Fibroblast of mammary gland (primary cell): Measurements from ENCODE around the gene RPIA.

Source experiments
- DNase-seq: peaks from one replicate; pipeline ENCODE4 v3.0.0-alpha.2; 2010; ENCODE audit warnings: low read depth
- H3K4me3 ChIP-seq: 2 replicates; pipeline ENCODE4 v1.5.1; 2011; ENCODE audit warnings: low read depth, mild to moderate bottlenecking, low read length, moderate library complexity; ENCODE audit not compliant: control insufficient read depth
- TF ChIP-seq, protein P1 (sequence below): conservative IDR thresholded peaks from 2 replicates; pipeline ENCODE4 v1.5.1; 2011; ENCODE audit warnings: low read depth, low read length, inconsistent platforms; ENCODE audit not compliant: control insufficient read depth, insufficient read depth

The RPIA gene

DNA sequence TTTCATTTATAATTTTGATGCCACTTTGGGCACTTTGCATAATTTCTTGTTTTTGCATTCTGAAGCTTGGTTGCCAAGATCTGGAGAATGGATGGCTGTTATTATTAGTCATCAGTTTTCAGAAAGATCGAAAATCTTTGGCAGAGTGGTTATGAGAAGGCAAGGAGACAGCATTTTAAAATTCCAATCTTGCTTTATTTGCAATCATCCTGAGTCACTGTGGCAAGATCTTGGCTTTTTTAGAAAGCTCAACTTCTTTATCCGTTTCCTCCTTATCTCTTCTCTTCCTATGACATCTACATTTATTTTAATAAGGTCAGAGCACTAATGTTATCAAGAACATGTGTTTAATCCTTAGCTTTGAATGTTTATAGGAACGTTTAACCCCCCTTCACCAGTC, 33.1 kb upstream of the RPIA start:
- TF ChIP-seq, protein P1, sequence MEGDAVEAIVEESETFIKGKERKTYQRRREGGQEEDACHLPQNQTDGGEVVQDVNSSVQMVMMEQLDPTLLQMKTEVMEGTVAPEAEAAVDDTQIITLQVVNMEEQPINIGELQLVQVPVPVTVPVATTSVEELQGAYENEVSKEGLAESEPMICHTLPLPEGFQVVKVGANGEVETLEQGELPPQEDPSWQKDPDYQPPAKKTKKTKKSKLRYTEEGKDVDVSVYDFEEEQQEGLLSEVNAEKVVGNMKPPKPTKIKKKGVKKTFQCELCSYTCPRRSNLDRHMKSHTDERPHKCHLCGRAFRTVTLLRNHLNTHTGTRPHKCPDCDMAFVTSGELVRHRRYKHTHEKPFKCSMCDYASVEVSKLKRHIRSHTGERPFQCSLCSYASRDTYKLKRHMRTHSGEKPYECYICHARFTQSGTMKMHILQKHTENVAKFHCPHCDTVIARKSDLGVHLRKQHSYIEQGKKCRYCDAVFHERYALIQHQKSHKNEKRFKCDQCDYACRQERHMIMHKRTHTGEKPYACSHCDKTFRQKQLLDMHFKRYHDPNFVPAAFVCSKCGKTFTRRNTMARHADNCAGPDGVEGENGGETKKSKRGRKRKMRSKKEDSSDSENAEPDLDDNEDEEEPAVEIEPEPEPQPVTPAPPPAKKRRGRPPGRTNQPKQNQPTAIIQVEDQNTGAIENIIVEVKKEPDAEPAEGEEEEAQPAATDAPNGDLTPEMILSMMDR: no peak
- H3K4me3 ChIP-seq: no peak overlapping the region
- peak; percentile 75 for DNase-seq

DNA sequence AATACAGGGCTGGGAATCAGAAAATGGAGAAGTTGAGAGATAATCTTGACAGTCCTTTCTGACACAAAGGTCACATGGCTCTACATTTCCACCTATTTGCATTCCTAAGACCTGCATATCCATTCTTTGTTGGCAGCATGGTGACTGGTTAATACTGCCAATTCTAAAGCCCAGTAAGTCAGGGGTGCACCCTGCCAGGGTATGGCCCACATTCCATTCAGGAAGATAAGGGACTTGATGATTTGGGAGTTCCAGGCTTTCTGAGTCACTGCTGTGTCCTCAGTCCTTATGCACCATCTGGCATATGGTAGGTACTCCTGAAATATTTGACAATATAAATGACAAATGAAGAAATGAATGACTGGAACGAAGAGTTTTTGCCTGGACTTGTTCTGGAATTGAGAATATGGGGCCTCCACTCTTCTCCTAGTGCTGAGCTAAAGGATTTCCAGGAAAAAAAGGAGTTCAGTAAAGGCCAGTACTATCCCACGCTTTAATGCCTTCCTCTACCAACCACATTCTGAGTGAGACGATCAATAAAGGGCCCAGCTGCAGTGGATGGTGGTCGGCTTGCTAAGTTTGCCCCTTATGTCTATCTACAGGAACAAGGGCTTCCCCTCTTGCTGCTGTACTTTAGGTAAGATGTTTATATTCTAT, 32.5 kb upstream of the RPIA start:
- DNase-seq: peak; percentile 7
- no peak overlapping the region for H3K4me3 ChIP-seq

DNA sequence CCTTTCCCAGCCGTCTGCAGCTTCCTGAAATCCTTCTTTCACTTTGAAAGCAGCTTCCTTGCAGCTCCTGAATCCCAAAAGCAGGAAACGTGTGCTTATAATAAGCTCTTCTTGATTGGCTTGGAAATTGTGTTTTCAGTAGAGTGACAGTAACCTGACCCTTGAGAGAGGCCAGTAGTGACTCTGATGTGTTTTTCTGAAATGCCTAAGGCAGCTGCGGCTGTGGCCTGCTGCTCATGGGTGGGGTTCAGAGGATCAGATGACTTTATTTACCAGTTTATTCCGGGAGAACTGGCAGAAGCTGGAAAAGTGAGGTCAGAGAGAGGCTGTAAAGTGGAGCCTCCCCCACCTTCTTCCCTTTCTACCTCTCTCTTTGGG, 31.9 kb upstream of the RPIA start:
- peak; percentile 68 for DNase-seq
- TF ChIP-seq, protein P1: no peak
- H3K4me3 ChIP-seq: no peak overlapping the region

More for the DNA sequence above, 32.5 kb upstream of the RPIA start:
- TF ChIP-seq, protein P1: no peak

DNA sequence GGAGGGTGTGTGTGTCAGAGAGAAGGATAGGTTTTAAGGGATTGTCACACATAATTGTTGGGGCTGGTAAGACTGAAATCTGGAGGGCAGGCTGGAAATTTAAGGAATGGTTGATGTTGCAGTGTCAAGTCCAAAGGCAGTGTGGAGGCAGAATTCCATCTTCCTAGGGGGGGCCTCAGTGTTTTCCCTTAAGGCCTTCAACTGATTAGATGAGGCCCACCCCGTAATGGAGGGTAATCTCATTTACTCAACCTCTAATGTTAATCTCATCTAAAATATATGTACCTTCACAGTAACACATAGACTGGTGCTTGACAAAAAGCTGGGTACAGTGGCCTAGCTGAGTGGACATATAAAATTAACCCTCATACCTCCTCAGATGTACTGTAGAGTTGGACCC, 30.9 kb upstream of the RPIA start:
- DNase-seq: no peak
- H3K4me3 ChIP-seq: no peak overlapping the region
- TF ChIP-seq, protein P1: no peak

DNA sequence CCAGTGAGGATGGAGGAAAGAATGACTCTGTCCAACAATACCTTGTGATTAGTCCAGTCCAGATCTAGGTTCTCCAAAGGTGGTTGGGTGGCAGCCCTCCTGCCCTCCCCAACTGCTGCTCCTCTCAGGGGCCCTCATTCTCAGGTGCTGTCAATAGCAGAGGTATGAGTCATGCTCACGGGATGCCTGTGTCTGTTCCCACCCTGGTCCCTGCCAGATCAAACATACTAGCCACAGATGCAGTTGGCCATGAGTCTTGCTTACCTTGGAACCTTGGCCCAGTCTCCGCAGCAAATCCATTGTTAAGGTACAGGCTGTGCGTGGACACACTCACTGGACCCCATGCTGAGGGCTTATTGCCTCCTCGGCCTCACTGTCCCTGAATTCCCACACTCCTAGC, 24.9 kb upstream of the RPIA start:
- TF ChIP-seq, protein P1: no peak
- no peak for DNase-seq
- H3K4me3 ChIP-seq: no peak overlapping the region

DNA sequence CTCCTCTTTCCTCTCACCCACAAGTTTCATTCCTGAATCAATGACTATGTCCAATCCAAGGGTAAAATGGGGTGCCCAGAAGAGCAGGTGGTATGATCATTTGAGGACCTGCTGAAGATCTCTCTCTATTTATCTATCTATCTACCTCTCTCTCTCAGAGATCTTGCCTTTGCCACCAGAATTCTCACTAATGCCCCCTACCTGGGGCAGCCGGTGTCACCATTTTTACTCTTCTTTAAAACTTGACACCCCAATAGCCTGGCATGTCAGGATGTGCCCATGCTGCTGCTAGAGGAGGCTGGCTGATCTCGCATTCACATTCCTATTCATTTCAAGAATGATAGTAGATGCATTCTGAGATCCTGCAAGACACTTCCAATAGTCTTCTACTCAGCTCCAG, 24.3 kb upstream of the RPIA start:
- TF ChIP-seq, protein P1: no peak
- no peak for DNase-seq
- H3K4me3 ChIP-seq: no peak overlapping the region

DNA sequence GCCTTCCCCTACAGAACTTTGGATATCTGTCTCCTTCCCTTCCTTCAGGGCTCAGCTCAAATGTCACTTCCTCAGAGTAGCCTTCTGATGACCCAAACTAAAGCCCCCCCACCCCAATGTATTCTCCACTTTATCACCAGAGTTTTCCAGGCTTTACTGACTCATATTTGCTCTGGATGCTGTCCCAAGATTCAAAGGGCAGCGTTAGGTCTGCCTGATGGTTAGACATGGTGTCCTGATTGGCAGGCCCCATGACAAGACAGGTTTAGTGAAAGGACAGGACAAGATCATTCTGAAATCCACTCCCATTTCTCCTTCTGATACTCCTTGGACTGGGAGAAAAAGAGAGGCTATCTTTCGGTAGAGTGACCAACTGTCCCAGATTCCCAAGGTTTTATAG, 22.6 kb upstream of the RPIA start:
- TF ChIP-seq, protein P1: no peak
- H3K4me3 ChIP-seq: no peak overlapping the region
- no peak for DNase-seq
